SJCRH30 (cell line): ENCODE measurements around the gene TOX3. TPM values are rescaled to one million over a fixed set of nuclear protein-coding genes. Genes with fewer than 3 reads are reported as not detected.

Experiments used
- DNase-seq, 2 experiments: peaks; one replicate each; pipeline ENCODE4 v3.0.0-alpha.2; 2015 to 2020
- H3K27ac ChIP-seq: fragments of 250-450 bp; sonication (Bioruptor Pico); 2 replicates; pipeline ENCODE4 v1.5.1; 2020; ENCODE audit warnings: mild to moderate bottlenecking, moderate library complexity
- H3K27me3 ChIP-seq: fragments of 250-450 bp; sonication (Bioruptor Pico); 2 replicates; pipeline ENCODE4 v1.5.1; 2020; ENCODE audit warnings: mild to moderate bottlenecking, moderate library complexity
- H3K36me3 ChIP-seq: fragments of 250-450 bp; sonication (Bioruptor Pico); 2 replicates; pipeline ENCODE4 v1.5.1; 2020; ENCODE audit warnings: mild to moderate bottlenecking, moderate library complexity
- H3K4me1 ChIP-seq: fragments of 250-450 bp; sonication (Bioruptor Pico); 2 replicates; pipeline ENCODE4 v1.5.1; 2020; ENCODE audit warnings: mild to moderate bottlenecking, moderate library complexity
- H3K4me3 ChIP-seq: fragments of 250-450 bp; sonication (Bioruptor Pico); 2 replicates; pipeline ENCODE4 v1.5.1; 2020; ENCODE audit warnings: mild to moderate bottlenecking, moderate library complexity
- H3K9me3 ChIP-seq: fragments of 250-450 bp; sonication (Bioruptor Pico); replicated peaks from 2 replicates; pipeline ENCODE4 v1.5.1; 2020; ENCODE audit warnings: mild to moderate bottlenecking, moderate library complexity
- total RNA-seq: library from RNA; depleted of rRNA; stranded (reverse); fragments of >200 nt; shearing (Covaris generic); gene quantifications from 2 replicates; pipeline ENCODE4 v1.2.3, GENCODE V29; 2014

Gene TOX3
- total RNA-seq, 1 experiment from 2014 or later: 18.6 TPM

GRCh38 chr16:52533296-52533695 lies 13.6 kb downstream of the TOX3 start:
- H3K4me1 ChIP-seq: peaks cover 2% of the 10 kb centered on the region; the same call in 1 of the 2 replicates
- H3K9me3 ChIP-seq: no peaks in the 10 kb centered on the region
- no peak overlapping the region for H3K27ac ChIP-seq
- no peak for DNase-seq
- no peaks in the 10 kb centered on the region for H3K27me3 ChIP-seq
- H3K4me3 ChIP-seq: no peak overlapping the region
- H3K36me3 ChIP-seq: peaks cover 4% of the 10 kb centered on the region

- H3K4me1 ChIP-seq: no peaks in the 10 kb centered on the region
- no peaks in the 10 kb centered on the region; the same call in 1 of the 2 replicates for H3K36me3 ChIP-seq
- no peaks in the 10 kb centered on the region for H3K9me3 ChIP-seq
- DNase-seq: no peak
- no peak overlapping the region for H3K27ac ChIP-seq
- H3K4me3 ChIP-seq: no peak overlapping the region
- no peaks in the 10 kb centered on the region for H3K27me3 ChIP-seq
These were observed 14.6 kb downstream of the TOX3 start for GRCh38 chr16:52532384-52532783.

- DNase-seq: no peak
- Histone ChIP-seq H3K4me1 (no peaks in the 10 kb centered on the region), H3K27ac (no peak overlapping the region), H3K36me3 (peaks cover 2% of the 10 kb centered on the region; the same call in 1 of the 2 replicates), H3K4me3 (no peak overlapping the region), H3K9me3 (no peaks in the 10 kb centered on the region), H3K27me3 (no peaks in the 10 kb centered on the region)
These were observed 17.7 kb downstream of the TOX3 start for GRCh38 chr16:52529226-52529625.

- H3K27ac ChIP-seq: no peak overlapping the region
These were observed 18.4 kb downstream of the TOX3 start for GRCh38 chr16:52528393-52529065.

GRCh38 chr16:52526830-52527229 lies 20.1 kb downstream of the TOX3 start:
- no peak for DNase-seq
- Histone ChIP-seq H3K9me3 (no peaks in the 10 kb centered on the region), H3K4me3 (no peak overlapping the region), H3K36me3 (peaks cover 2% of the 10 kb centered on the region; the same call in 1 of the 2 replicates), H3K27ac (no peak overlapping the region), H3K4me1 (no peaks in the 10 kb centered on the region), H3K27me3 (no peaks in the 10 kb centered on the region)

More at GRCh38 chr16:52528393-52529065, 18.4 kb downstream of the TOX3 start:
- H3K27me3 ChIP-seq: no peaks in the 10 kb centered on the region
- H3K4me3 ChIP-seq: no peak overlapping the region
- no peak for DNase-seq
- peaks cover 2% of the 10 kb centered on the region; the same call in 1 of the 2 replicates for H3K36me3 ChIP-seq
- H3K4me1 ChIP-seq: no peaks in the 10 kb centered on the region
- H3K9me3 ChIP-seq: no peaks in the 10 kb centered on the region

GRCh38 chr16:52526116-52526828 lies 20.7 kb downstream of the TOX3 start:
- Histone ChIP-seq H3K4me3 (no peak overlapping the region), H3K36me3 (peaks cover 2% of the 10 kb centered on the region; the same call in 1 of the 2 replicates), H3K27me3 (no peaks in the 10 kb centered on the region), H3K27ac (no peak overlapping the region), H3K9me3 (no peaks in the 10 kb centered on the region), H3K4me1 (no peaks in the 10 kb centered on the region)
- no peak for DNase-seq

GRCh38 chr16:52521570-52521969 lies 25.4 kb downstream of the TOX3 start:
- H3K27ac ChIP-seq: no peak overlapping the region
- no peak for DNase-seq
- H3K36me3 ChIP-seq: peaks cover 2% of the 10 kb centered on the region; the same call in 1 of the 2 replicates
- no peaks in the 10 kb centered on the region for H3K9me3 ChIP-seq
- H3K4me3 ChIP-seq: no peak overlapping the region
- no peaks in the 10 kb centered on the region for H3K27me3 ChIP-seq
- no peaks in the 10 kb centered on the region for H3K4me1 ChIP-seq

- H3K27ac ChIP-seq: no peak overlapping the region
- DNase-seq: no peak
- H3K9me3 ChIP-seq: no peaks in the 10 kb centered on the region
- H3K4me1 ChIP-seq: no peaks in the 10 kb centered on the region
- H3K36me3 ChIP-seq: no peaks in the 10 kb centered on the region
- no peak overlapping the region for H3K4me3 ChIP-seq
- H3K27me3 ChIP-seq: no peaks in the 10 kb centered on the region
These were observed 28.1 kb downstream of the TOX3 start for GRCh38 chr16:52518884-52519283.

GRCh38 chr16:52515068-52515671 lies 31.8 kb downstream of the TOX3 start:
- Histone ChIP-seq H3K4me3 (no peak overlapping the region), H3K36me3 (no peaks in the 10 kb centered on the region), H3K4me1 (no peaks in the 10 kb centered on the region), H3K9me3 (no peaks in the 10 kb centered on the region), H3K27ac (no peak overlapping the region), H3K27me3 (no peaks in the 10 kb centered on the region)
- peak in 1 of 2 experiments; percentile 60 for DNase-seq

GRCh38 chr16:52512297-52512987 lies 34.5 kb downstream of the TOX3 start:
- no peak for DNase-seq
- no peaks in the 10 kb centered on the region; the same call in 1 of the 2 replicates for H3K36me3 ChIP-seq
- no peaks in the 10 kb centered on the region for H3K9me3 ChIP-seq
- H3K27me3 ChIP-seq: no peaks in the 10 kb centered on the region
- H3K4me3 ChIP-seq: no peak overlapping the region
- no peak overlapping the region for H3K27ac ChIP-seq
- H3K4me1 ChIP-seq: no peaks in the 10 kb centered on the region

GRCh38 chr16:52501746-52502145 lies 45.2 kb downstream of the TOX3 start:
- H3K27ac ChIP-seq: no peak overlapping the region
- H3K36me3 ChIP-seq: no peaks in the 10 kb centered on the region
- peaks cover 23% of the 10 kb centered on the region for H3K4me1 ChIP-seq
- no peak for DNase-seq
- no peak overlapping the region for H3K4me3 ChIP-seq
- H3K9me3 ChIP-seq: no peaks in the 10 kb centered on the region
- no peaks in the 10 kb centered on the region for H3K27me3 ChIP-seq

- Histone ChIP-seq H3K9me3 (no peaks in the 10 kb centered on the region), H3K27me3 (no peaks in the 10 kb centered on the region)
These were observed 46.0 kb downstream of the TOX3 start for GRCh38 chr16:52500963-52501362.

GRCh38 chr16:52499060-52499440 lies 47.9 kb downstream of the TOX3 start:
- Histone ChIP-seq H3K27ac (peak overlapping the region; percentile 71), H3K4me3 (peak overlapping the region; percentile 50), H3K36me3 (no peaks in the 10 kb centered on the region), H3K9me3 (no peaks in the 10 kb centered on the region), H3K27me3 (no peaks in the 10 kb centered on the region), H3K4me1 (peaks cover 47% of the 10 kb centered on the region)
- peak; percentile 19 to 62 for DNase-seq

More at GRCh38 chr16:52500963-52501362, 46.0 kb downstream of the TOX3 start:
- peaks cover 29% of the 10 kb centered on the region for H3K4me1 ChIP-seq
- DNase-seq: no peak
- no peak overlapping the region for H3K4me3 ChIP-seq
- H3K36me3 ChIP-seq: no peaks in the 10 kb centered on the region
- H3K27ac ChIP-seq: no peak overlapping the region

GRCh38 chr16:52498328-52499059 lies 48.4 kb downstream of the TOX3 start:
- no peaks in the 10 kb centered on the region for H3K36me3 ChIP-seq
- H3K27ac ChIP-seq: peak overlapping the region; percentile 71
- DNase-seq: peak; percentile 77 to 85
- H3K4me1 ChIP-seq: peaks cover 51% of the 10 kb centered on the region
- no peaks in the 10 kb centered on the region for H3K9me3 ChIP-seq
- no peaks in the 10 kb centered on the region for H3K27me3 ChIP-seq
- peak overlapping the region; percentile 50 for H3K4me3 ChIP-seq
